Brain microvascular endothelial cell (primary cell): Measurements from ENCODE around the gene B3GNT9.

Source experiments
- DNase-seq: peaks from one replicate; pipeline ENCODE4 v3.0.0-alpha.2; 2020
- H3K27ac ChIP-seq: fragments of 250-450 bp; sonication (Bioruptor Pico); 2 replicates; pipeline ENCODE4 v1.5.1; 2020; ENCODE audit warnings: mild to moderate bottlenecking, moderate library complexity
- H3K27me3 ChIP-seq: fragments of 250-450 bp; sonication (Bioruptor Pico); replicated peaks from 2 replicates; pipeline ENCODE4 v1.5.1; 2020; ENCODE audit warnings: mild to moderate bottlenecking
- H3K36me3 ChIP-seq: fragments of 250-450 bp; sonication (Bioruptor Pico); replicated peaks from 2 replicates; pipeline ENCODE4 v1.5.1; 2020; ENCODE audit warnings: mild to moderate bottlenecking
- H3K4me3 ChIP-seq: 2 replicates; pipeline ENCODE4 v1.5.1; 2011; ENCODE audit warnings: low read depth, mild to moderate bottlenecking, control low read depth, low read length, moderate library complexity
- in situ Hi-C: cut with HindIII; loops from 2 replicates; pipeline ENCODE4 v1.10.0; 2017; ENCODE audit warnings: low sequenced_read_pairs, low pct_ligation_motif_present
- TF ChIP-seq, protein P1 (sequence below): IDR thresholded peaks from 2 replicates; pipeline ENCODE4 v1.5.1; 2011; ENCODE audit warnings: low read depth, mild to moderate bottlenecking, moderate library complexity, low read length, control low read depth, inconsistent platforms; ENCODE audit errors: missing control alignments

B3GNT9 gene

DNA sequence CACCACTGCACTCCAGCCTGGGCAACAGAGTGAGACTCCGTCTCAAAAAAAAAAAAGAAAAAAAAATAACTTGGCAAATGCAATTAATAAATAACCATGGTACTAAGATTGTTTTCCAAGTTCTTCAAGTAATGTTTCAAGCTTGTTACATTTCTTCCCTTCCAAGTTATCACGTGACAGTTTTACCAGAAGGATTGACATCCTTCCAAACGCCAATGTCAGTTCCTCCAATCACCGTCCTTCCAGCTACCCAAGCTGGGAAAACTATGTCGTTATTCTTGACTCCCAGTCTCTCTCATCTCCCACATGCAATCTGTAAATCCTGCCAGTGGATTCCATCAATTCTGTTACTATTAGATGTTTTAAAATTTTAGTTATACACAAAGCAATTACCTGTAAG, 44.9 kb downstream of the B3GNT9 start:
- Histone ChIP-seq H3K27ac (no peak overlapping the region), H3K4me3 (no peak overlapping the region), H3K27me3 (no peaks in the 10 kb centered on the region), H3K36me3 (no peaks in the 10 kb centered on the region)
- no peak for DNase-seq
- in situ Hi-C loops = no loop called here
- TF ChIP-seq, protein P1, sequence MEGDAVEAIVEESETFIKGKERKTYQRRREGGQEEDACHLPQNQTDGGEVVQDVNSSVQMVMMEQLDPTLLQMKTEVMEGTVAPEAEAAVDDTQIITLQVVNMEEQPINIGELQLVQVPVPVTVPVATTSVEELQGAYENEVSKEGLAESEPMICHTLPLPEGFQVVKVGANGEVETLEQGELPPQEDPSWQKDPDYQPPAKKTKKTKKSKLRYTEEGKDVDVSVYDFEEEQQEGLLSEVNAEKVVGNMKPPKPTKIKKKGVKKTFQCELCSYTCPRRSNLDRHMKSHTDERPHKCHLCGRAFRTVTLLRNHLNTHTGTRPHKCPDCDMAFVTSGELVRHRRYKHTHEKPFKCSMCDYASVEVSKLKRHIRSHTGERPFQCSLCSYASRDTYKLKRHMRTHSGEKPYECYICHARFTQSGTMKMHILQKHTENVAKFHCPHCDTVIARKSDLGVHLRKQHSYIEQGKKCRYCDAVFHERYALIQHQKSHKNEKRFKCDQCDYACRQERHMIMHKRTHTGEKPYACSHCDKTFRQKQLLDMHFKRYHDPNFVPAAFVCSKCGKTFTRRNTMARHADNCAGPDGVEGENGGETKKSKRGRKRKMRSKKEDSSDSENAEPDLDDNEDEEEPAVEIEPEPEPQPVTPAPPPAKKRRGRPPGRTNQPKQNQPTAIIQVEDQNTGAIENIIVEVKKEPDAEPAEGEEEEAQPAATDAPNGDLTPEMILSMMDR = no peak

GRCh38 chr16:67105246-67105645, 45.6 kb downstream of the B3GNT9 start:
- no peak for DNase-seq
- Histone ChIP-seq H3K4me3 (no peak overlapping the region), H3K36me3 (no peaks in the 10 kb centered on the region), H3K27ac (no peak overlapping the region), H3K27me3 (no peaks in the 10 kb centered on the region)
- TF ChIP-seq, protein P1 = no peak
- in situ Hi-C loops = no loop called here

DNA sequence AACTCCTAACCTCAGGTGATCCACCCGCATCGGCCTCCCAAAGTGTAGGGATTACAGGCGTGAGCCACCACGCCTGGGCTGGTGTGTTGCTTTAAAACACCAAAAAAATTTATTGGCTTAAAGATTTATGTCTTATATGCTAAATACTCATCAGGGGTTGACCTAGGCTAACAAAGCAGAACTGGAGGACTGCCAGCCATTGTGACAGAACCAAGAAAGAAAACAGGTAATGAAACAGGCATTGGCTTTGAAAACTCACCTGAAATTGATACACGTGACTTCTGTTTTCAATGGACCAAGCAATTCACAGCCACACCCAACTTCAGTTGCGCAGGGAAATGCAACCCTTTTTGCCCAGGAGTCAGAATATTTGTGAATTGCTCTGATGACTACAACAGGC, 46.0 kb downstream of the B3GNT9 start:
- H3K4me3 ChIP-seq = no peak overlapping the region
- H3K27me3 ChIP-seq = no peaks in the 10 kb centered on the region
- H3K27ac ChIP-seq = no peak overlapping the region
- H3K36me3 ChIP-seq = no peaks in the 10 kb centered on the region
- no peak for DNase-seq
- in situ Hi-C loops = no loop called here
- TF ChIP-seq, protein P1 = no peak

DNA sequence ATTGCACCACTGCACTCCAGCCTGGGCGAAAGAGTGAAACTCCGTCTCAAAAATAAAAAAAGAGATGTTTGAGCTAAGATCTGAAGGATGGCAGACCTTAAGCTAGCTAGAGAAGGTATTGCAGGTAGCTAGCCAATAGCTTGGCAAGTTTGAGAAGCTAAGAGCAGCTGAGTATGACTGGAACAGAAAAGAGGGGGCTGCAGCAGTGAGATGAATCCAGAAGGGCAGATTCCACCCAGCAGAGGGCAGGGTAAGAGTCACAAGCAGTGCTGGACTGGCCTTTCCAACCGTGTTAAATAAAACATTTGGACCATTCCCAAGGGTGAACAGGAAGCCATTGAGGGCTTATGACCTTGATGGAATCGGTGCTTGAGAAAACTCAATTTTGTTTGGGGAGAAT, 46.7 kb downstream of the B3GNT9 start:
- no peaks in the 10 kb centered on the region for H3K27me3 ChIP-seq
- in situ Hi-C loops = no loop called here

GRCh38 chr16:67101311-67102082, 49.3 kb downstream of the B3GNT9 start:
- no peak overlapping the region for H3K27ac ChIP-seq
- H3K36me3 ChIP-seq = peaks cover 3% of the 10 kb centered on the region
- TF ChIP-seq, protein P1 = no peak
- no peak for DNase-seq
- in situ Hi-C loops = no loop called here
- H3K27me3 ChIP-seq = no peaks in the 10 kb centered on the region
- no peak overlapping the region for H3K4me3 ChIP-seq

More for the DNA sequence above, 46.7 kb downstream of the B3GNT9 start:
- no peak overlapping the region for H3K4me3 ChIP-seq
- H3K36me3 ChIP-seq = peaks cover 3% of the 10 kb centered on the region
- TF ChIP-seq, protein P1 = peak; percentile 66
- H3K27ac ChIP-seq = no peak overlapping the region
- DNase-seq = no peak
